Fibroblast of skin of left quadriceps (primary cell): ENCODE data around the gene DAAM1.

Source experiments
- DNase-seq, 2 experiments: peaks; one replicate each; pipeline ENCODE4 v3.0.0-alpha.2; 2013; ENCODE audit warnings: low read depth in 2 of 2

Gene DAAM1

GRCh38 chr14:59314953-59315599 is 126.6 kb downstream of the DAAM1 start:
- no peak for DNase-seq

- no peak for DNase-seq
These were observed 127.8 kb downstream of the DAAM1 start for GRCh38 chr14:59316151-59316830.

- no peak for DNase-seq
These were observed 128.9 kb downstream of the DAAM1 start for GRCh38 chr14:59317346-59317745.

GRCh38 chr14:59317798-59318505 is 129.5 kb downstream of the DAAM1 start:
- no peak for DNase-seq

GRCh38 chr14:59318908-59319307 is 130.4 kb downstream of the DAAM1 start:
- no peak for DNase-seq

GRCh38 chr14:59320361-59320760 is 131.9 kb downstream of the DAAM1 start:
- DNase-seq = no peak

- DNase-seq = peak in 1 of 2 experiments; percentile 41
These were observed 132.5 kb downstream of the DAAM1 start for GRCh38 chr14:59320763-59321625.

- DNase-seq = no peak
These were observed 133.1 kb downstream of the DAAM1 start for GRCh38 chr14:59321626-59321949.

- no peak for DNase-seq
These were observed 137.4 kb downstream of the DAAM1 start for GRCh38 chr14:59325906-59326305.

- no peak for DNase-seq
These were observed 140.0 kb downstream of the DAAM1 start for GRCh38 chr14:59328454-59328853.

- DNase-seq = no peak
These were observed 142.0 kb downstream of the DAAM1 start for GRCh38 chr14:59330455-59330854.

GRCh38 chr14:59331217-59331616 is 142.8 kb downstream of the DAAM1 start:
- DNase-seq = no peak

- DNase-seq = peak; percentile 63 to 68
These were observed 144.3 kb downstream of the DAAM1 start for GRCh38 chr14:59332727-59333126.

- DNase-seq = no peak
These were observed 144.8 kb downstream of the DAAM1 start for GRCh38 chr14:59333235-59333634.

- peak; percentile 84 for DNase-seq
These were observed 145.2 kb downstream of the DAAM1 start for GRCh38 chr14:59333668-59334067.

GRCh38 chr14:59334253-59334652 is 145.8 kb downstream of the DAAM1 start:
- no peak for DNase-seq

GRCh38 chr14:59336098-59336497 is 147.6 kb downstream of the DAAM1 start:
- DNase-seq = no peak

- DNase-seq = no peak
These were observed 148.2 kb downstream of the DAAM1 start for GRCh38 chr14:59336706-59337105.

GRCh38 chr14:59337141-59337611 is 148.7 kb downstream of the DAAM1 start:
- peak; percentile 68 to 70 for DNase-seq

GRCh38 chr14:59338761-59339160 is 150.3 kb downstream of the DAAM1 start:
- DNase-seq = no peak

- no peak for DNase-seq
These were observed 151.3 kb downstream of the DAAM1 start for GRCh38 chr14:59339524-59340330.
